ENCODE measurements around the gene PLPP1. TPM values are rescaled to one million over a fixed set of nuclear protein-coding genes. Genes with fewer than 3 reads are reported as not detected.

PLPP1 gene
- polyA plus RNA-seq, 1 of the 3 experiments (the other 2 are of a cell fraction): 32.8 TPM

GRCh38 chr5:55511010-55511409 lies 23.8 kb downstream of the PLPP1 start (continued):
- TF ChIP-seq MXI1 (IDR thresholded peaks at IDR 0.05; ENCODE audit: low read depth, low read length): no peak
- TF ChIP-seq EZH2phosphoT487 (IDR thresholded peaks at IDR 0.05; ENCODE audit: borderline replicate concordance, low read depth): no peak
- no peak for TF ChIP-seq RAD21 (IDR thresholded peaks at IDR 0.05; ENCODE audit: low read length)
- TF ChIP-seq YY1 (IDR thresholded peaks at IDR 0.05; ENCODE audit: low read depth): no peak
- TF ChIP-seq IRF3 (IDR thresholded peaks at IDR 0.05; ENCODE audit: low read depth, low read length): no peak
- no peak for TF ChIP-seq TAF1 (IDR thresholded peaks at IDR 0.05; ENCODE audit: borderline replicate concordance, low read depth, low read length)
- no peak for TF ChIP-seq RFX5 (IDR thresholded peaks at IDR 0.05; ENCODE audit: low read length)
- no peak for TF ChIP-seq MAX (IDR thresholded peaks at IDR 0.05; ENCODE audit: low read depth)
- TF ChIP-seq SMC3 (IDR thresholded peaks at IDR 0.05; ENCODE audit: low read depth, low read length): no peak

GRCh38 chr5:55510523-55510880 lies 24.3 kb downstream of the PLPP1 start:
- Histone ChIP-seq H3F3A (replicated peaks; ENCODE audit: insufficient read depth) (peaks cover 3% of the 10 kb centered on the region), H3K4me2 (no peak overlapping the region), H4K20me1 (ENCODE audit: insufficient read depth) (peaks cover 14% of the 10 kb centered on the region; the same call in 1 of the 2 replicates), H3K4me3 (ENCODE audit: low read depth in 2 of 2, low read length in 1 of 2) (no peak overlapping the region), H3K27ac (ENCODE audit: low read depth in 2 of 2, low read length in 1 of 2) (no peak overlapping the region), H3K79me2 (ENCODE audit: insufficient read depth) (peaks cover 56% of the 10 kb centered on the region), H3K9me3 (no peaks in the 10 kb centered on the region), H3K36me3 (replicated peaks in 1 of 2; ENCODE audit: control insufficient read depth in 1 of 2, insufficient read depth in 2 of 2, low read length in 1 of 2) (no peaks in the 10 kb centered on the region), H2AFZ (ENCODE audit: low read depth) (no peak overlapping the region), H3K9me2 (no peaks in the 10 kb centered on the region), H3K4me1 (ENCODE audit: control insufficient read depth in 1 of 2, insufficient read depth in 2 of 2, low read depth in 1 of 2, low read length in 1 of 2) (no peaks in the 10 kb centered on the region), H3K27me3 (ENCODE audit: insufficient read depth) (no peaks in the 10 kb centered on the region), H3K9ac (no peak overlapping the region)
- no peak for TF ChIP-seq RAD21 (IDR thresholded peaks at IDR 0.05; ENCODE audit: low read length)
- TF ChIP-seq IRF3 (IDR thresholded peaks at IDR 0.05; ENCODE audit: low read depth, low read length): no peak
- TF ChIP-seq GABPA (IDR thresholded peaks at IDR 0.05; ENCODE audit: low read depth): no peak
- TF ChIP-seq CTCF (IDR thresholded peaks at IDR 0.05): no peak
- no peak for TF ChIP-seq RFX5 (IDR thresholded peaks at IDR 0.05; ENCODE audit: low read length)
- TF ChIP-seq ZBTB33 (IDR thresholded peaks at IDR 0.05; ENCODE audit: borderline replicate concordance, low read depth): no peak
- TF ChIP-seq FOXJ3 (CRISPR knock-in tag; IDR thresholded peaks at IDR 0.05): no peak
- no peak for TF ChIP-seq MEF2A (IDR thresholded peaks at IDR 0.05; ENCODE audit: borderline replicate concordance, low read depth)
- no peak for TF ChIP-seq FOSL2 (IDR thresholded peaks at IDR 0.05; ENCODE audit: borderline replicate concordance, low read depth)
- no peak for TF ChIP-seq TCF12 (IDR thresholded peaks at IDR 0.05)
- TF ChIP-seq TAF1 (IDR thresholded peaks at IDR 0.05; ENCODE audit: borderline replicate concordance, low read depth, low read length): no peak
- TF ChIP-seq PBX3 (IDR thresholded peaks at IDR 0.05): no peak
- no peak for TF ChIP-seq MAX (IDR thresholded peaks at IDR 0.05; ENCODE audit: low read depth)
- ChIA-PET CTCF (interaction anchor here (1.1 kb wide), 1 partner anchor 14 kb away, joined by 3 read pairs; no protein-coding TSS in a partner anchor), POLR2A (no interaction called here)
- DNase-seq: no peak

All from SK-N-SH (cell line).